HPDE6-E6E7 (cell line): Measurements from ENCODE around the gene EXOSC5.
"Not testable (repeated sequence)": the region's sequence is repeated elsewhere in the genome, so short reads cannot be mapped to it uniquely, and the experiment has no call there.

Source experiments
- DNase-seq: peaks from one replicate; pipeline ENCODE4 v3.0.0; 2011; ENCODE audit warnings: missing footprints; ENCODE audit errors: extremely low spot score

EXOSC5 gene

GRCh38 chr19:41426116-41426841 is 29.1 kb upstream of the EXOSC5 start:
- no peak for DNase-seq

GRCh38 chr19:41425174-41426115 is 28.3 kb upstream of the EXOSC5 start:
- no peak for DNase-seq

GRCh38 chr19:41424335-41425173 is 27.4 kb upstream of the EXOSC5 start:
- DNase-seq: no peak

GRCh38 chr19:41422955-41423354 is 25.8 kb upstream of the EXOSC5 start:
- no peak for DNase-seq

- no peak for DNase-seq
These were observed 25.3 kb upstream of the EXOSC5 start for GRCh38 chr19:41422456-41422855.

GRCh38 chr19:41421973-41422372 is 24.8 kb upstream of the EXOSC5 start:
- DNase-seq: no peak

- DNase-seq: no peak
These were observed 24.2 kb upstream of the EXOSC5 start for GRCh38 chr19:41421314-41421713.

- DNase-seq: no peak
These were observed 23.1 kb upstream of the EXOSC5 start for GRCh38 chr19:41420101-41420880.

- peak; percentile 53 for DNase-seq
These were observed 19.1 kb upstream of the EXOSC5 start for GRCh38 chr19:41416194-41416674.

- DNase-seq: no peak
These were observed 18.0 kb upstream of the EXOSC5 start for GRCh38 chr19:41415154-41415571.

- no peak for DNase-seq
These were observed 17.3 kb upstream of the EXOSC5 start for GRCh38 chr19:41414461-41414860.

- DNase-seq: no peak
These were observed 16.8 kb upstream of the EXOSC5 start for GRCh38 chr19:41413947-41414346.

- no peak for DNase-seq
These were observed 15.8 kb upstream of the EXOSC5 start for GRCh38 chr19:41412953-41413352.

GRCh38 chr19:41411968-41412265 is 14.8 kb upstream of the EXOSC5 start:
- no peak for DNase-seq

GRCh38 chr19:41411100-41411967 is 14.2 kb upstream of the EXOSC5 start:
- DNase-seq: no peak

- no peak for DNase-seq
These were observed 13.3 kb upstream of the EXOSC5 start for GRCh38 chr19:41410336-41411054.

- DNase-seq: peak; percentile 26
These were observed 12.1 kb upstream of the EXOSC5 start for GRCh38 chr19:41409288-41409687.

GRCh38 chr19:41408846-41409245 is 11.7 kb upstream of the EXOSC5 start:
- not testable (repeated sequence) for DNase-seq

- DNase-seq: no peak
These were observed 11.1 kb upstream of the EXOSC5 start for GRCh38 chr19:41408256-41408655.

- no peak for DNase-seq
These were observed 10.1 kb upstream of the EXOSC5 start for GRCh38 chr19:41407271-41407670.
